IPS DF 4.7 (cell line): ENCODE measurements around the gene NMS.

Source experiments
- DNase-seq: peaks from one replicate; pipeline ENCODE4 v3.0.0-alpha.2; 2013; ENCODE audit warnings: low spot score; ENCODE audit errors: extremely low read depth

Gene NMS

GRCh38 chr2:100484390-100484789 lies 14.1 kb downstream of the NMS start:
- no peak for DNase-seq

GRCh38 chr2:100485396-100485795 lies 15.1 kb downstream of the NMS start:
- no peak for DNase-seq

GRCh38 chr2:100494712-100495111 lies 24.4 kb downstream of the NMS start:
- DNase-seq: no peak

- DNase-seq: no peak
Observed at GRCh38 chr2:100502782-100503181, 32.5 kb downstream of the NMS start.

GRCh38 chr2:100504542-100504941 lies 34.3 kb downstream of the NMS start:
- no peak for DNase-seq

GRCh38 chr2:100509066-100509465 lies 38.8 kb downstream of the NMS start:
- DNase-seq: no peak

GRCh38 chr2:100513650-100514049 lies 43.4 kb downstream of the NMS start:
- no peak for DNase-seq

- no peak for DNase-seq
Observed at GRCh38 chr2:100517556-100517955, 47.3 kb downstream of the NMS start.

GRCh38 chr2:100518801-100519200 lies 48.5 kb downstream of the NMS start:
- DNase-seq: no peak

- DNase-seq: no peak
Observed at GRCh38 chr2:100520224-100520623, 49.9 kb downstream of the NMS start.

GRCh38 chr2:100522430-100522829 lies 52.1 kb downstream of the NMS start:
- DNase-seq: no peak

GRCh38 chr2:100524331-100524730 lies 54.0 kb downstream of the NMS start:
- DNase-seq: no peak

- no peak for DNase-seq
Observed at GRCh38 chr2:100526868-100527267, 56.6 kb downstream of the NMS start.

GRCh38 chr2:100527440-100528015 lies 57.2 kb downstream of the NMS start:
- DNase-seq: no peak

- no peak for DNase-seq
Observed at GRCh38 chr2:100529176-100529575, 58.9 kb downstream of the NMS start.

GRCh38 chr2:100529900-100530299 lies 59.6 kb downstream of the NMS start:
- no peak for DNase-seq
